GM18907 (cell line): Measurements from ENCODE around the gene SEPTIN5.

Experiments used
- ATAC-seq: cut with Tn5 transposase; IDR thresholded peaks from one replicate; pipeline ENCODE4 v1.9.1; 2021; ENCODE audit warnings: mild to moderate bottlenecking, moderate library complexity; ENCODE audit not compliant: unreplicated experiment

The SEPTIN5 gene

DNA sequence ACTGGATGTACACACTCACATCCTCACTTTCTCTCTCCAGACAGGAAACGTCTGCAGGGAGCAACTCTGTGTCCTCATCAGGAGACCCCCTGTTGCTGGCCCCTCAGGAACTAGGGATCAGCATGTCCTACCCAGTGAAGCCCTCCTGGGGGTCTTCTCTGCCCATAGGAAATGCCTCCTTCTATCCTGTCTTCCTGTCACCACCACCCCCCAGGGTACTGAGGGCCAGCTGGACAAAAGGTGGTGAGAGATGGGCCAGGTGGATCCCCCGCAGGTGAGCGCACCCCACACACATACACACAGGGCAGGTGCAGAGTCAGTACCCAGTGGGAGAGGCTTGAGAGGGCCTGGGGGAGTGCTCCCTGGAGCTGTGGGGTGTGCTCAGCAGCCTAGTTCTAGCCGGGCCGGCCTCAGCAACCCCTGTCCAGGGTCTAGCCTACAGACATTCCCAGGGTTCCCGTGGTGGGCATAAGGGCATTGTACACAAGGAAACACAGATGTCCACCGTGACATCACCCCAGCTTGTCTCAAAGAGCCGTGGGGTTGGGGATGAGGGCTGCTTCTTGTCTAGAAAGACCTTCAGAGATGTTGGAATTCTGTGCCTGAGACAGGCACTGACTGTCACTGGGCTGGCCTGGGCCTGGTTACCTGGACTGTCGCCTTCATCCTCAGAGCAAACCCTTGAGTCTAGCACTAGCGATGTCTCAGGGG lies 18.3 kb downstream of the SEPTIN5 start:
- ATAC-seq = no peak

DNA sequence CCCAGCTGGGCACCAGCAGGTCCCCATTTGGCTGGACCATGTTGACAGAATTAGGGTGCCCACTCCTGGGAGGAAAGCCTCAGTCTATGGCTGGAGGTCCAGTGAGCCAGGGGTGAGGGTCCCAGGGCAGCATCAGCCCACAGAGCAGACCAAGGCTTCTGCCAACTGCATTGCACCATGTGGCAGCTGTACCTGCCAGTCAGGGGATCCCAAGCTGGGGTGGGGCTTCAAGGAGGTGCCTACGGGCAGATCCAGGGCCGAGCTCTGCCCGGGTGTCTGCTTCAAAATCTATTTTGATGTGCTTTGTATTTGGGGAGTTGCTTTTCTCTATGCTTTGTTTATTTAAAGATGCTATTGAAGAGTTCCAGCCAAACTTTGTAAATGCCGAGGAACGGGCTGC lies 19.5 kb downstream of the SEPTIN5 start:
- ATAC-seq = no peak

DNA sequence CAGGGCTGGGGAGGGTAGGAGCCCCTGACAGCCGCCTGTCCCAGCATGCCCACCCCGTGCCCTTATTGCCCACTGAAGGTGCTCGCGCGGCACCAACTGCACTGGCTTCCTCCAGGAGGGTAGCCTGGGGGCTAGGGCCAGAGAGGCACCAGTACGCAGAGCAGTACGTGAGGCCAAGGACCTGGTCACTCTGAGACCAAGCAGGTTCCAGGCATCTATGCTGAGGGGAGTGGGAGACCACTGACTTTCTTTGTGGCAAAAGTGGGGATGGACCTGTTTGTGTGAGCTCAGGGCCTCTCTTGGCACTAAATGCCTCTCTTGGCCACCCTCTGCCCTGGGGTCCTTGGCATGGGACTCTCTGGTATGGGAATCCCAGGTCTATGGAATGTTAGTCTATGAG lies 19.9 kb downstream of the SEPTIN5 start:
- no peak for ATAC-seq

DNA sequence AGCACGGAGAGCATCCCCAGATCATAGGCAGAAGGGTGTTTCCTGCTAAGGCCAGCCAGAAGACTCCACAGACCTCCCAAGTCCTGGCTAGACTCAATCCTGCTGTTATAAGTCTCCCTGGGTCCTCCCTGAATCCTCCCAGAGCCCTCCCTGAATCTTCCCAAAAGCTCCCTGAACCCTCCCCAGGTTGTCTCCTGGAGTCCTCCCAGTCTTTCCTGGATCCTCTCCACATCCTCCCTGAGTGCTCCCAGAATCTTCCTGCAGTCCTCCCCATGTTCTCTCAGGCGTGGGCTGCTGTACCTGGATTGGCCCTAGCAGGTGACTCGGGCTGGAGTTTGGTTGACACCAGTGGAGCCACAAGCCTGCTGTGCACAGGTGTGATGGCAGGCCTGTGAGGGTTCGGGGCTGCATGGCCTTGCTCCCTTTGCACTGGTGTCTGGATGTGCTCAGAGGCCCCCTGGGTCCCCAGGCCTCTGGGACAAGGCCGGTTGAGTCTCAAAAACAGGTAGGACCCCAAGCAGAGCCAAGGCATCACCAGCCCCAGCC lies 20.6 kb downstream of the SEPTIN5 start:
- ATAC-seq = no peak

DNA sequence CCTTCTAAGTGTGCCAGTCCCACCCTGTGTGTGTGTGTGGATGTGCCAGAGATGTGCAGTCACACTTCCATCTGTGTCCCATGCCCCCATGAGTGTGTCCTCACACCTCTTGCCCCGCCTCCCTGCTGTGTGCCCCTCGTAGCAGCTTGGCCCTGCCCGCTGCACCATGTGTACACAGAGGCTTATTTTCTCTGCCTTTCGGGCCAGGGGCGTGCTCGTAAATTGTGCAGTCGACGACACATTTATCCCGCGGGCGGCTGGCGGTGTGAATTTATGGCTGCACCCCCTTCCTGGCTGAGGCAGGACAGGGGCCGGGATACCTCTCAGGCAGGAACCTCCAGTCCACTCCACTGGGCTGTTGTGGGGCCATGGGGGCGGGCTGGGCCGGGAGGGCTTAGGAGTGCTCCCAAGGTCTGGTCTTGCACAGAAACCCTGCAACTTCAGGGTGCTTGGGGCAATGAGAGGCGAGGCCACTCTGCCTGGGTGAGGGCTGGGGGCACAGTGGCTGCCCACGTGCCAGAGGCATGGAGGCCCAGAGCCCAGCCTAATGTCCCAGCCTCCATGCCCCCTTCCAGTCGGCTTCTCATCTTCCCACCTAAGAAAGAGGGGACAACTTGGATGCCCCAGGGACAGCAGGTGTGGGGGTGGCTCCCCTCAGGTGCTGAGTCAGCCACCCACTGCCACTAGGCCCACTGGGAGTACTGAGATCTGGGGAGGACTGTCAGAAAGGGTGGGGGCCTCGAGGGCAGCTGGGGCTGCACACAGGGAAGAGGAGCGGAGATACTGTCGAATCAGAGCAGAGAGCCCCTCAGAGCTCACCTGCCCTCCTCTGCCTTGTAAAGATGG lies 21.6 kb downstream of the SEPTIN5 start:
- ATAC-seq = no peak

DNA sequence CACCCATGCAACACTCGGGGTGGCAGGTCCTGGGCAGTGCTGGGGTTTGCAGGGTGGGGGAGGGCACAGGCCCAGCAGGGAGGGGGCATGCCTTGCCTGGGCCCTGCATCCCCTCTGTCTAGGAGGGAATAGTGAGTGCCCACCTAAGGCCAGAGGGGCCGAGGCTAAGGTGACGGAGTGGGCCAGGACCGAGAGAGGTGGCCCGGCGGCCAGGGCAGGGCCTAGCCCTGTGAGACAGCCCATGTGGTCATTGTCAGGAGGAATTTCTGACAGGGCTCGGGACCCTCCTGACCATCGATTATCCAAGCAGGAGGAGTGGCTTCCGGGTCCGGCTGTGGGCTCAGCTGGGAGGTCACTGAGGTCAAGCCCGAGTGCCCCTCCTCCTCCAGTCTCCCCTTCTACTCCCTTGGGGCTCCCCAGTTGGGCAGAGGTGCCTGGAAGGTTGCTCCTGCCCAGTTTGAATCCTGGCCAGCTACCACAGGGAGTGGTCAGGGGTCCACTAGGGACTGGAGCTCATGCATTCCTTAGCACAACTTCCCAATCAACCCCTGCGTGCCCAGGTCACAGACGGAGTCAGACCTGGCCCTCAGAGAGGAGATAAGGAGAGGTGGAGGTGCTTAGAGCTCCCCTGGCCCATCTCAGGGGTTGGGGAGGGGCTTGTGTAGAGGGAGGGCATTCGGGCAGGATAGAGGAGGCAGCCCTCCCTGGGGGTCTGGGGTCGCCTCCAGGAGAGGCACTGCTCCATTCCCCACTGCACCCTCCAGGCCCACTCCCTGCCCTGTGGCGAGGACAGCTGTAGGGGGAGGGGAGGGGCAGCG lies 23.8 kb downstream of the SEPTIN5 start:
- ATAC-seq = no peak

DNA sequence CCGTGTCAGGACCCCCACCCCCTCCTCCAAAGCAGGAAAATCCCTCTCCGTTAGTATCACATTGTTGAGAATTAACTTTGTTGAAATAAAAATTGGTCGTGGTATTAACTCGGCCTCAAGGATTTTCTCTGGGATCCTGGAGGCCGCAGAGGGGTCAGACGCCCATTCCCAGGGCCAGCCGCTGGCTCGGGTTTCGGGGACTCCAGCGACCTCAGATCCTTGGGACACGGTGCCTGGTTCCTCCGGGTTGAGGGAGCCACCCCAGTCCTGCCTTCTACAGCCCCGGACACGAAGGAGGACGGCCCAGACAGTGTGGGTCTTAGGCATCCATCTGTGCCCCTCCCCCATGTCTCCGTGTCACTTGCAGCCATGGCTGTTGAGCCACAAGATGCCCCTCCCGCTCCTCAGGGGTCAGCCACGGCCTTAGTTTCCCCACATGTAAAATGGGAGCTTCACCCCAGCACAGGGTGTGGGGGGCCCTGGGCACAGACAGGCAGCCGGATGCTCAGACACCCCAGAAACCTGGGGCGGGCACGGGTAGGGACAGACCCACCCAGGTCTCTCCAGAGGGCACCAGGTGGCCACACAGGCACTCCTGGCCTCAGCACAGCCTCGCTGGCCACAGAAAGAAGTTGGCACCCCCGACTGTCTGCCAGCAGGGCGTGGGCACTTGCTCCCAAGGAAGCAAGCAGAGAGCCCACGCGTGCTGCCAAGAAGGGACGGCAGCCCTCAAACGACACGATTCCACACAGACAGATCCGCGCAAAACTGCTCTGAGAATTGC lies 24.6 kb downstream of the SEPTIN5 start:
- ATAC-seq = no peak

DNA sequence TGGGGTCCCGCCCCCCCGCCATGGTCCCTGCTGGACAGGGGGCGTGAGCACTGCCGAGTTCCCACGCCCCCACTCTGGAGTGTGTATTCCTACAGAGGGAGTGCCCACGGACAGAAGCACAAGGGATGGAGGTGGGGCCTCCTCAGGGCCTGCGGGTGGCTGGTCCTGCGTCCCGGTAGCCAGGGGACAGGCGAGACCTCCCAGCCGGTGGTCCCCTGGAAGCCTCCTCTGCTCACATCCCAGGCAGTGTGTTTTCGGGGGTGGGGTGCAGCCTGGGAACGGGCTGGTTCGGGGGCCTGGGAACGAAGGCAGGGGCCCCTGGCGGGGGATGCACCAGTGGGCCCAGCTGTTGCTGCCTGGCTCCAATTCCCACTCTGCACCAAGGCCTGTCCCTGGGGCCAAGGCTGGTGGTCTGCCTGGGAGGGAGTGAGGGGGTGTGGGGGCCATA lies 25.2 kb downstream of the SEPTIN5 start:
- no peak for ATAC-seq

DNA sequence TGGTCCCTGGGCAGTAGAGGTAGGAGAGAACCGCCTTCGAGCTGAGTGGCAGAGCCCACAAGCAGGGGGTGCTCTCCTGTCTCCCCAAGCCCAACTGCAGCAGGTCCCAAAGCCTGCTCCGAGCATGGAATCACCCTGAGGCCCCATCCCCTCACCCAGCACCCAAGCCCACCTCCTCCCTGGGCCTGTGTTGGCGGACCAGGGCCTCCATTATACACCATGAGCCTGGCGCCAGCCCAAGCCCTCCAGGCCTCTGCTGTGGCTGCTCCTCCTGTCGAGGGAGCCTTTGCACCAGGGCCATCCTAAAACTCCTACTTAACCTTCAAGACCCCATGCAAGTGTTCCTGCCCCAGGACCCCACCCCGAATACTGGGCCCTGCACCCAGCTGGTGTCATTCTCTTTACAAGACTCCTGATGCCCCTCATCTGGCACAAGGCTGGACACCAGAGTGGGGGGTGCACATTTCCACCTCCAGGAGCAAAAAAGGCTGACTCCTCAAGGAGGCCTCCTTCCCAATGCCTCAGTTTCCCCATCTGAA lies 25.7 kb downstream of the SEPTIN5 start:
- no peak for ATAC-seq

DNA sequence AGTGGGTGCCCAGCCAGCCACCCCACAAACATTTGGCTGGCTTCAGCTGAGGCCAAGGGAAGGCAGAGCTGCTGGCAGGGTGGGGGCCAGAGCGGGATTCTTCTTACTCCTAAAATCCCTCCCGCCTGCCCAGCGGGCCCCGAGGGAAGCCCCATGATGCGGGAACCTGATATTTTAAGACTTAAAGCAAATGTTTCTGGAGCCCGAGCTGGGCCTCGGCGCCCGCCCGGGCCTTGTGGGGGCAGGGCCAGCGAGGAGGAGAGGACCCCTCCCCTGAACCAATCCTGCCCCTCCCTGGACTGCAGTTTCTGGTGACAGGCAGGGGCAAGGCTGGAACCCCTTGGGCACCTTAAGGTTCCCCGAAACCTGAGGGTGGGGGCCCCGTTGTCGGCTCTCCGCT lies 26.3 kb downstream of the SEPTIN5 start:
- ATAC-seq = no peak

DNA sequence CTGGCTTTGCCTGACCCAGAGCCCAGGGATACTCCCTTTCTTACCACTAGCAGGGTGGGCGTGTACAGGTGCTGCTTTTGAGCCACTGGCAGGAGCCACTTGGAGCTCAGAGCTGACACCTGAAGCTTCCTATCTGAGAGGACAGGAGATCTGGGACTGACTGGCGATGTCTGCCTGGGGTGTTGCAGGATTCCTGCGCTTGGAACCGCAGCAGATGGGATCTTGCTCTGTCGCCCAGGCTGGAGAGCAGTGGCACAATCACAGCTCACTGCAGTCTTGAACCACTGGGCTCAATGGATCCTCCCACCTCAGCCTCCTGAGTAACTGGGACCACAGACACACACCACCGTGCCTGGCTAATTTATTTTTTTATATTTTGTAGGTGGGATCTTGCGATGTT lies 26.8 kb downstream of the SEPTIN5 start:
- ATAC-seq = no peak

DNA sequence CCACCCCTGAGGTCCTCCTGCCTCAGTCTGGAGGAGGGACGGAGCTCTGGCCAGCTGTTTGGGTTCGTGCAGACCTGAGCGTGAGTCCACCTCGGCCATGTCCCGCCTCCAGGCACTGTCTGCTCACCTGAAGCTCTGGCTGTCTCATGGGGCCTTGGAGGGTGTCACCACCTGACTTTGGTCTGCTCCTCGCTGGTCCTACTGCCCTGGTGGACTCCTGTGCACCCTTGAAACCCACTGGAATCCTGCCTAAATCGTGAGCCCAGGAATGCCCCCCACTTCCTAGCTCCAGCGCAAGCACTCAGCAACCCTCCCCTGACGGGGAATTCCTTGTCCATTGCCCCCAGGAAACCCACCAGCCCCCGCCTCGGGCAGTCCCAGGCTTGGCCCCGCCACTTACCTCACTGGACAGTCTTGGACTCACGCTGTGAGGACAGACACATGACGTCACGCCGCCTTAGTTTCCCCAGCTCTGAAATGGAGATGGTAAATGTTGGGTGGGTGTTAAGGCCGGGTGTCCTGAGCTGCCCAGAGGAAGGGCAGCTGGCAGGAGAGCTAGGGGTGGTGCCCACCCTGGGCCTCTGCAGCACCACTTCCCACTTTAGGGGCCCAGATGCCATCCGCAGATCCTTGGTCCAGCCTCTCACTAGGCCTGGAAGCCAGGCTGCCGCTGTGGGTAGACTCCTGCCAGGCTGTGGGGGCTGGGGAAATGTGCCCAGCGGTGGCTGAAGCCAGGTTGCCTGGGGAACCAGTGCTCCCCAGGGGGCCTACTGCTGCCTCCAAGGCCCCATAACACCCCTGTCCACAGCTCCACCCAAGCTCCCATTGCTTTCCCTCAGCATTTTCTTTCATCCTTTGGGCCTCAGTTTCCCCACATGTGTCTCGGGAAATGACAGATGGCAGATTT lies 28.1 kb downstream of the SEPTIN5 start:
- no peak for ATAC-seq

DNA sequence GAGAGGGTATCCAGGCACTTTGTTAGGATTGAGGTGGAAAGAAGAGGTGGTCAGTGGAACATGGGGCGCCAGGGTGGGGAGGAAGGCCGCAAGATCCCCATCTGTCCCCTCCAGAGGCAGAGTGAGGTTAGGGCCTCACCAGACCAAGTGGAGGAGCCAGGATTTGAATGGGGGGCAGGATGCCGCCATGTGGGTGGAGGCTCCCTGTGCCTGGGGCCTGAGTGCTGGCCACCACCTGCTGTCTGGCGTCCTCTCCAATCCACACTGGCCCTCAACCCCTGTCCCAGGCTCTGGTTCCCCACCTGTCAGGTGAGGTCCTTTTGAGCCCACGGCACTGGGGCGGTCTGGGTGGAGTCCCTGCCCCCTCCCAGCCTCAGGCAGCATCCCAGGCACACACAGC lies 28.8 kb downstream of the SEPTIN5 start:
- no peak for ATAC-seq

DNA sequence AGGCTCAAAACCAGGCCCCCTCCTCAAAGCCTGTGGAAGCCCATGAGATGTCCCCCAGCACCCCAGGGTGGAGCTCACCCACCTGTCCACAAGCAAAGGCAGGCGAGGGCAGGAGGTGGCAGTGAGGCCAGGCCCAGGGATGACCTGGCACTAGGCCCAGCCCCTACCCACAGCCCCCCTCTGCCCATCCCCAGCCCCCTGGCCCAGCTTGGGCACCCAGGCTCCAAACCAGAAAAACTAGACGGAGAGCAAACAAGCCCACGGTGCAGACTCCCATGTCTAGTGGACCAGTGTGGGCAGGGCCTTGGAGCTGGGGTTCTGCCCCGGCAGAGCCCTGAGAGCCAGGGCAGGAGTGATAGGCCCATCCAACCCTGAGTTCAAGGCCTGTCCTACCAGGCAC lies 29.3 kb downstream of the SEPTIN5 start:
- ATAC-seq = no peak

DNA sequence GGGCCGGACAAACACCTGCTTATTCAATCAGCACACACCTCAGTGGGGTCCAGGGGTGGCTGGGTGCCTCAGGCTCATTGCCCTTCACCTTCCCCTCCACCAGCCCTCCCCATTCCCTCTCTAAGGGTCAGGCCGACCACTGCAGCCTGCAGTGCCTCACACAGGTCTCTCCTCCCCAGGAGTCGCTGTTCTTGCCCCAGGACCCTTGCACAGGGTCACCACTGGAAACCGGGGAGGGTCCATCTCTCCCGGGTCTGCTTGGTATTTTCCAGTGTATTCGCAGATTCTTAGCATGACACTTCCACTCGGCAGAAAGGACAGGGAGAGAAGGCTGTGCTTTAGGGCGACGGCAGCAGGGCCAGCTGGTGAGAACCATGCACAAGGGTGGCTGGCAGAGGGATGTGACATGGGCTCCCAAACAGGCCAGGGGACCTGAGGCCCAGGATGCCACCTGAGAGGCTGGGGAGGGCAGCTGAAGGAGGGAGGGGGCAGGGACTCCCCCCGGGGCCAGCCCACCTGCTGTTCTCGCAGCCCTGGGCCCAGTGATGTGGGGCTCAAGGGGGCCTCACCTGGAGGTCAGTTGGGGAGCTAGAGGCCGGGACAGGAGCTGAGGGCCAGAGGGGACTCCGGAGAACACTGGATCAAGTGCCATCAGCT lies 30.2 kb downstream of the SEPTIN5 start:
- no peak for ATAC-seq

DNA sequence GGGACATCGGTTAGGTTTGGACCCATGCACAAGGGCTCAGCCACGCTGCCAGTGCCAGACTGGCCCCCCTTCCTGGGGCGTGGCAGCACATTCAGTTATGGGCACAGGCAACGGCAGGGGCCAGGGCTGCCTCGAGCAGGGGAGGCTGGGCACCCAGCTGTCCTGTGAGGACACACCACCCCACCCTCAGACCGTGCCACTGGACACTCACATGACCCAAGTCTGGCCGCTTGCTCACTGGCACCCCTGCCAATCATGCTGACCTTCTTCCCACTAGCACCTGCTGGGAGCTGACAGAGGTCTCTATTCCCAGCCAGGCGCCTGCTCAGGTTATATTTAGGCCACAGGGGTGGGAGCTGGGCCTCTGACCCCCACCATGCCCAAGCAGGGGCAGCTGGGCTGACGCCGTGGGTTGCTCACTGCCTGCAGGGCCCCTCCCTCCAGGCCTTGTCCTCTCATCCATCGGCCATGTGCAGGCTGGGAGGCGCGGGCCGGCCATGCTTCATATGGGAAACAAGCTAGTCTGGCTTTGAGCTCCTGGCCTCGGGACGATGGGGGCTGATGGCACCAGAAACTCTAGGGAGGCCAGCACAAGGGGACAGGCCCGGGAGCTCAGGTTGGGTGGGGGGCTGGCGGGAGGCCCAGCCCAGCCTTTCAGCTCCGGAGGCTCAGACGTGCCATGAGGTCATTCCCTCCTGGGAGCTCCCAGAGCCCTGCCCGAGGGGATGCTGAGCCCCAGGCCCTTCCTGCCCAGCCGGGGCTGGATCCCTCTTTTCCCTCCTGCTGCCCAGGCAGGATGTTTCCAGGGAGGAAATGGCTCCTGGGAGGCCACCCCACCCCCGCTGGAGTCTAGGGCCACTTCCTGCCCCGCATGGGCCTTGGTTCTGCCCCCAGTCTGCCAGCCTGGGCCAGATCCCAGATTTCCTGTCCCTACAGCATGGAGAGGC lies 31.1 kb downstream of the SEPTIN5 start:
- no peak for ATAC-seq

DNA sequence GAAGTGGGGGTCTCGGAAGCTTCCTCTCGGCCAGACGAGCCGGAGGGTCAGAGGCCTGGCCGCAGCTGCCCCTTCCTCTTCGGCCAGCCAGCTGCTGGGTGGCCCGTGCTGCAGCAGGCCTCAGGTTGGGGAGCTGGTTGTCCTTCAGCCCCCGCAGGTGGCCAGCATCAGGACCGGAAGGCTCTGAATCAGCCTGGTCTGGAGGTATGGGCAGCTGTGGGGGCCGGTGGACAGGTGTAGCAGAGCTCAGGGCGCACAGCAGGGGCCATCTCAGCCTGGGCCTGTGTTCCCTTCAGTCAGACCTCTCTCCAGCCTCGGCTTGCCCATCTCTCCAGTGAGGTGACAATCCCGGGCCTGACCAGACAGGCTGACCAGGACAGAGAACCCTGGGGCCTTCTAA lies 32.4 kb downstream of the SEPTIN5 start:
- ATAC-seq = no peak

DNA sequence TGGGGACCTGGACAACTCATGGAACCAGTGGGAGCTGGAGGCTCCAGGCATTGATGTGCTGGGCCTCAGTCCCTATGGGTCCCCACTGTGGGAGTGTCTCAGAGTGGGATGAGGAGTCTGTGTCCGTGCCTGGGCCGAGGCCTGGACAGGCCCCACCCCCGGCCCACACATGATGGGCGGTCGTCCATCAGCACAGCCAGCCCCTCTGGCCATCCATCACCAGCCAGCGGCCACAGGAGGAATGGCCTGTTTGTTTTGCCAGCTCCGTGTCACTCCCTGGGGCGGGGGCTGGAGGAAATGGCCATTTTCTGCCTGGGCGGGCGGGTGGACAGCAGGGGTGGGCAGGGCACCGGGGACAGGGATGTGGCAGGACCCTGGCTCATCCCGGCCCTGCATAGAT lies 33.2 kb downstream of the SEPTIN5 start:
- no peak for ATAC-seq
